NCI-H2171 (cell line): ENCODE data around the gene ZNF57.
"Not testable (repeated sequence)": the region's sequence is repeated elsewhere in the genome, so short reads cannot be mapped to it uniquely, and the experiment has no call there.

Source experiments
- DNase-seq: peaks from one replicate; lab custom pipeline; 2025; lab: John Stamatoyannopoulos, UW

ZNF57 gene

GRCh38 chr19:2900296-2901252 lies at the start of gene ZNF57:
ZNF57 (plus strand) TSS chr19:2900928; CDS start chr19:2901046, 118 bp downstream.
- peak; percentile 96 for DNase-seq

DNA sequence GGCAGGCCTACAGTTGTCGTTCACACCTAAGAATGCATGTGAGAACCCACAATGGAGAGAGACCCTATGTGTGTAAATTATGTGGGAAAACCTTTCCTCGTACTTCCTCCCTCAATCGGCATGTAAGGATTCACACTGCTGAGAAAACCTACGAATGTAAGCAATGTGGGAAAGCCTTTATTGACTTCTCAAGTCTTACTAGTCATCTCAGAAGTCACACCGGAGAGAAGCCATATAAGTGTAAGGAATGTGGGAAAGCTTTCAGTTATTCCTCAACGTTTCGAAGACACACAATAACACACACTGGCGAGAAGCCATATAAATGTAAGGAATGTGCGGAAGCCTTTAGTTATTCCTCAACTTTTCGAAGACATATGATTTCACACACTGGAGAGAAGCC lies 48.1 kb upstream of the ZNF57 start:
- no peak for DNase-seq

DNA sequence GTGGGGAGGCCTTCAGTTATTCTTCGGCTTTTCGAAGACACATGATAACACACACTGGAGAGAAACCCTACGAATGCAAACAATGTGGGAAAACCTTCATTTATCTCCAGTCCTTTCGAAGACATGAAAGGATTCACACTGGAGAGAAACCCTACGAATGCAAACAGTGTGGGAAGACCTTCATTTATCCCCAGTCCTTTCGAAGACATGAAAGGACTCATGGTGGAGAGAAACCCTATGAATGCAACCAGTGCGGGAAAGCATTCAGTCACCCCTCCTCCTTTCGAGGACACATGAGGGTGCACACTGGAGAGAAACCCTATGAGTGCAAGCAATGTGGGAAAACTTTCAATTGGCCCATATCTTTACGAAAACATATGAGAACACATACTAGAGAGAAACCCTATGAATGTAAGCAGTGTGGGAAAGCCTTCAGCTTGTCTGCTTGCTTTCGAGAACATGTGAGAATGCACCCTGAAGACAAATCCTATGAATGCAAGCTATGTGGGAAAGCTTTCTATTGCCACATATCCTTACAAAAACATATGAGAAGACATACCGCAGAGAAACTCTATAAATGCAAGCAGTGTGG lies 47.6 kb upstream of the ZNF57 start:
- DNase-seq, result no peak

DNA sequence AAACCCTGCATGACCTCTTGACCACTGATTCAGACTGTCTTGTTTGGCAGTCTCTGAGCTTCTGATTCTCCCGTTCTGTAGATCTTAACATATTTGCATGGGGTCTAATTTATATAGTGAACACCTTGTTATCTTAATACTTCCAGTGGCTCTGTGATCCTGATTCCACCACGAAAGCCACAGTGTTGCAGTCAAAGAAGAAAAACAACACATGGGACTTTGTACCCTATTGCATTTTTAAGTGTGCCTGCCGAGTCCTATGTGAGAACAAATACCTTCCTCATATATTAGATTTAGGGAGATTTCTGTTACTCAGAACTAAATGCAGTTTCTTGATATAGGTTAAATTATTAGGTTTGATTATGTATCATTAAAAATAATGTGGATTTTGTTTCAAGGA lies 45.9 kb upstream of the ZNF57 start:
- DNase-seq, result no peak

GRCh38 chr19:2856457-2857050 lies 44.2 kb upstream of the ZNF57 start:
- no peak for DNase-seq

GRCh38 chr19:2858864-2859263 lies 41.9 kb upstream of the ZNF57 start:
- no peak for DNase-seq

- no peak for DNase-seq
Observed at GRCh38 chr19:2863816-2864215, 36.9 kb upstream of the ZNF57 start.

DNA sequence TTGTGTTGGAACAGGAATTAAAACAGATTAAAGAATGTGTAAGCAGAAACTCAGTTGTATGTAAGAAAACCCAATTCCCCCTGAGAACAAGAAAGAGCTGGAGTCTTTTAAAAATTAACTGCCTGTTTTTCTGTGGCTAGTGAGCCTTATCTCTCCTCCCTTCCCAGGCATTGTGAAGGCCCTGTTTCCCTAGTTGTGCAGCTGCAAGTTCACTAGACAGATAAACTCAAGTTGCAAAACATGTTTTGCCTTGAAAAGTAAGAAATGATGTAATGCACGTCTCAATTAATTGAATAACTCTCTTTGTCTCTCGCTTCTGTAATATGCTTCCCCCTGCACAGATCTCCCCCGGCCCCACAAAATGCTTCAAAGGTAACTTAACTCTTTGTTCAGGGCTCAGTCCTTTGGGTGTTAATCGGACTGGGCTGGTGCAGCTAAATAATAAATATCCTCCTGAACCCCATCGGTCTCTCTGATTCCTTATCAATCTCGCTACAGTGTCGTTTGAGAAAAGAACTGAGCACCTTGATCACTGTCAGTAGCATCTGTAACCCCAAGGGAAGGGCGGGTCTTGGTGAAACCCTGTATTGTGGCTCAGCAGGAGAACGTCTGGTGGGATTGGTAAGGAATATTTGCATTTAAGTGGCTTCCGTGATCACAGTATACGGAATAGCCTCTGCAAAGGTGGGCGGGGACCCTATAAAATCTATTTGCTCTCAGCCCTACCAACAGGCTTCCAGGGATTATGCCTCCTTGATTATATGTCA lies 35.2 kb upstream of the ZNF57 start:
- DNase-seq, result no peak

- no peak for DNase-seq
Observed at GRCh38 chr19:2866495-2867024, 34.2 kb upstream of the ZNF57 start.

GRCh38 chr19:2867025-2867991 lies 33.4 kb upstream of the ZNF57 start, which contains the start of gene ZNF556:
ZNF556 (plus strand) TSS chr19:2867335; CDS start chr19:2867422, 87 bp downstream.
- DNase-seq, result no peak

DNA sequence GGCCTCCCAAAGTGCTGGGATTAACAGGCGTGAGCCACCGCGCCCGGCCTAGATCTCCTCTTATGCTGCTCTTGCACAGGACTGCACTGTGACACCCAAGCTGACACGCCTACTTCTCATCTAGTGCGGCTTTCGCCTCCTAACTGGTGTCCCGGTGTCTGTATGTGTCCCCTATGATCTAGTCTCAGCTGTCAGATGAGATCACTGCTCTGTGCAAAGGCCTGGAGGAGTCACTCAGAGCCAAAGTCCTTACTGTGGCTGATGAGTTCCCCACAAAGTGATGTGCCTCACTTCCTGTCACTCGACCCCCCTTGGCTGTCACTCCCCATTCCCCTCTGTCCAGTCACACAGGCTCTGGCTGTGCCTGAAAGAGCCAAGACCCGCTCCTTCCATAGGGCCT lies 31.1 kb upstream of the ZNF57 start:
- DNase-seq, result no peak

GRCh38 chr19:2872175-2872574 lies 28.6 kb upstream of the ZNF57 start:
- not testable (repeated sequence) for DNase-seq

DNA sequence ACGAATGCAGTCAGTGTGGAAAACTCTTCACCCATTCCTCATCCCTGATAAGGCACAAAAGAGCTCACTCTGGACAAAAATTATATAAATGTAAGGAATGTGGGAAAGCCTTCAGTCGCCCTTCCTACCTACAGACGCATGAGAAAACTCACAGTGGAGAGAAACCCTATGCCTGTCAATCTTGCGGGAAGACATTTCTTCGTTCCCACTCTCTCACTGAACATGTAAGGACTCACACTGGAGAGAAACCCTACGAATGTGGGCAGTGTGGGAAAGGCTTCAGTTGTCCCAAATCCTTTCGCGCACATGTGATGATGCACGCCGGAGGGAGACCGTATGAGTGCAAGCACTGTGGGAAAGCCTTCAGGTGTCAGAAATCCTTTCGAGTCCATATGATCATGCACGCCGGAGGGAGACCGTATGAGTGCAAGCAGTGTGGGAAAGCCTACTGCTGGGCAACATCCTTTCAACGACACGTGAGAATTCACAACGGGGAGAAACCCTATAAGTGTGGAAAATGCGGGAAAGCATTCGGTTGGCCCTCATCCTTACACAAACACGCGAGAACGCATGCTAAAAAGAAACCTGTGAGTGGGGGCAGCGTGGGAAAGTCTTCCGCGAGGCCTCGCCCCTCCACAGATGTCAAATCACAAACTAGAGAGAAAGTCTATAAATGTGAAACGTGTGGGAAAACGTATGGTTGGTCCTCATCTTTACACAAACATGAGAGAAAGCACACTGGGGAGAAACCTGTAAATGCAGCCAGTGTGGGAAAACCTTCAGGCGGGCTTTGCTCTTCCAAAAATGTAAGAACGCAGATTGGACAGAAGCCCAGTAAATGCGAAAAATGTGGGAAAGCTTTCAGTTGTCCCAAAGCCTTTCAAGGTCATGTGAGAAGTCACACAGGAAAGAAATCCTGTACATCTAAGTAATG lies 23.1 kb upstream of the ZNF57 start:
- DNase-seq, result no peak

GRCh38 chr19:2883686-2884439 lies 16.9 kb upstream of the ZNF57 start:
- DNase-seq, result no peak

GRCh38 chr19:2885736-2886135 lies 15.0 kb upstream of the ZNF57 start:
- no peak for DNase-seq

GRCh38 chr19:2887391-2887914 lies 13.3 kb upstream of the ZNF57 start:
- DNase-seq, result peak; percentile 44

- DNase-seq, result no peak
Observed at GRCh38 chr19:2888731-2889224, 11.9 kb upstream of the ZNF57 start.

- DNase-seq, result peak; percentile 61
Observed at GRCh38 chr19:2890531-2890930, 10.2 kb upstream of the ZNF57 start.
